ENCODE measurements around the gene PRICKLE2.

The PRICKLE2 gene

GRCh38 chr3:64104006-64104405, 121.3 kb downstream of the PRICKLE2 start:
- Histone ChIP-seq H3K23ac (ENCODE audit: low read length) (no peak overlapping the region), H4K91ac (ENCODE audit: low read depth, low read length) (no peak overlapping the region), H3K4me3 (ENCODE audit: low read depth, low read length) (no peak overlapping the region), H3K4ac (ENCODE audit: low read depth, low read length) (no peak overlapping the region), H3K9me3 (ENCODE audit: insufficient read depth, low read depth, low read length) (no peaks in the 10 kb centered on the region), H4K8ac (ENCODE audit: low read depth, low read length) (no peak overlapping the region), H3K18ac (ENCODE audit: low read length) (no peak overlapping the region), H3K4me1 (ENCODE audit: control insufficient read depth in 1 of 2, insufficient read depth in 2 of 2, low read length in 2 of 2) (peaks cover 13 to 34% of the 10 kb centered on the region in 2 experiments), H4K12ac (ENCODE audit: low read depth, low read length) (no peak overlapping the region), H3K27me3 (ENCODE audit: insufficient read depth, low read length) (no peaks in the 10 kb centered on the region), H3K9ac (ENCODE audit: low read length) (no peak overlapping the region), H3K79me2 (ENCODE audit: control insufficient read depth, insufficient read depth, low read length, poor library complexity) (no peaks in the 10 kb centered on the region), H3K79me1 (ENCODE audit: low read length) (peaks cover 15% of the 10 kb centered on the region), H2AK5ac (ENCODE audit: low read length) (no peak overlapping the region), H2BK5ac (ENCODE audit: low read depth, low read length, poor library complexity) (no peak overlapping the region), H2AFZ (ENCODE audit: insufficient read depth, low read length, poor library complexity) (no peak overlapping the region), H3K14ac (ENCODE audit: low read length) (no peak overlapping the region), H2BK12ac (ENCODE audit: low read length) (no peak overlapping the region), H2BK120ac (ENCODE audit: insufficient read depth, low read length, poor library complexity) (no peak overlapping the region), H3K36me3 (ENCODE audit: control insufficient read depth in 1 of 2, insufficient read depth in 2 of 2, low read length in 2 of 2) (peaks cover 12 to 17% of the 10 kb centered on the region in 2 experiments), H3K27ac (ENCODE audit: low read depth, low read length) (peak overlapping the region; percentile 3), H3K4me2 (ENCODE audit: low read length) (no peak overlapping the region)
- DNase-seq, result no peak
- no CpG with 5 or more reads among the region's 3 CpGs for WGBS (ENCODE audit: extremely low coverage, insufficient coverage, insufficient read length)

- no peaks in the 10 kb centered on the region for H3K9me3 ChIP-seq (ENCODE audit: insufficient read depth, low read depth, low read length)
- no peak overlapping the region for H4K91ac ChIP-seq (ENCODE audit: low read depth, low read length)
- no peak overlapping the region for H3K9ac ChIP-seq (ENCODE audit: low read length)
- no peak overlapping the region for H2BK12ac ChIP-seq (ENCODE audit: low read length)
- no CpG with 5 or more reads among the region's 2 CpGs for WGBS (ENCODE audit: extremely low coverage, insufficient coverage, insufficient read length)
- no peak overlapping the region for H3K27ac ChIP-seq (ENCODE audit: low read depth, low read length)
- no peaks in the 10 kb centered on the region for H3K79me2 ChIP-seq (ENCODE audit: control insufficient read depth, insufficient read depth, low read length, poor library complexity)
- H2AK5ac ChIP-seq (ENCODE audit: low read length), result no peak overlapping the region
- H3K36me3 ChIP-seq (ENCODE audit: control insufficient read depth in 1 of 2, insufficient read depth in 2 of 2, low read length in 2 of 2), result peaks cover 13 to 20% of the 10 kb centered on the region in 2 experiments
- no peaks in the 10 kb centered on the region for H3K27me3 ChIP-seq (ENCODE audit: insufficient read depth, low read length)
- H3K4me2 ChIP-seq (ENCODE audit: low read length), result no peak overlapping the region
- H3K14ac ChIP-seq (ENCODE audit: low read length), result no peak overlapping the region
- H3K4me3 ChIP-seq (ENCODE audit: low read depth, low read length), result no peak overlapping the region
- H4K8ac ChIP-seq (ENCODE audit: low read depth, low read length), result no peak overlapping the region
- DNase-seq, result no peak
- no peak overlapping the region for H4K12ac ChIP-seq (ENCODE audit: low read depth, low read length)
- H2BK120ac ChIP-seq (ENCODE audit: insufficient read depth, low read length, poor library complexity), result no peak overlapping the region
- peaks cover 9 to 29% of the 10 kb centered on the region in 2 experiments for H3K4me1 ChIP-seq (ENCODE audit: control insufficient read depth in 1 of 2, insufficient read depth in 2 of 2, low read length in 2 of 2)
- peaks cover 13% of the 10 kb centered on the region for H3K79me1 ChIP-seq (ENCODE audit: low read length)
- no peak overlapping the region for H3K23ac ChIP-seq (ENCODE audit: low read length)
- H2AFZ ChIP-seq (ENCODE audit: insufficient read depth, low read length, poor library complexity), result no peak overlapping the region
- H3K18ac ChIP-seq (ENCODE audit: low read length), result no peak overlapping the region
- H3K4ac ChIP-seq (ENCODE audit: low read depth, low read length), result no peak overlapping the region
- no peak overlapping the region for H2BK5ac ChIP-seq (ENCODE audit: low read depth, low read length, poor library complexity)
Observed at GRCh38 chr3:64103131-64103530, 122.1 kb downstream of the PRICKLE2 start.

- Histone ChIP-seq H2BK5ac (ENCODE audit: low read depth, low read length, poor library complexity) (no peak overlapping the region), H4K91ac (ENCODE audit: low read depth, low read length) (no peak overlapping the region)
Observed at GRCh38 chr3:64102147-64102546, 123.1 kb downstream of the PRICKLE2 start.

GRCh38 chr3:64099316-64099715, 126.0 kb downstream of the PRICKLE2 start:
- no peaks in the 10 kb centered on the region for H3K9me3 ChIP-seq (ENCODE audit: insufficient read depth, low read depth, low read length)
- peaks cover 10 to 35% of the 10 kb centered on the region in 2 experiments for H3K36me3 ChIP-seq (ENCODE audit: control insufficient read depth in 1 of 2, insufficient read depth in 2 of 2, low read length in 2 of 2)
- H2AK5ac ChIP-seq (ENCODE audit: low read length), result no peak overlapping the region
- no peak overlapping the region for H2AFZ ChIP-seq (ENCODE audit: insufficient read depth, low read length, poor library complexity)
- H4K8ac ChIP-seq (ENCODE audit: low read depth, low read length), result no peak overlapping the region
- no peak overlapping the region for H2BK120ac ChIP-seq (ENCODE audit: insufficient read depth, low read length, poor library complexity)
- H3K4me1 ChIP-seq (ENCODE audit: control insufficient read depth in 1 of 2, insufficient read depth in 2 of 2, low read length in 2 of 2), result peaks cover 0 to 2% of the 10 kb centered on the region in 2 experiments
- H3K27ac ChIP-seq (ENCODE audit: low read depth, low read length), result no peak overlapping the region
- no peaks in the 10 kb centered on the region for H3K79me1 ChIP-seq (ENCODE audit: low read length)
- no peak overlapping the region for H3K9ac ChIP-seq (ENCODE audit: low read length)
- H4K91ac ChIP-seq (ENCODE audit: low read depth, low read length), result no peak overlapping the region
- H3K4me3 ChIP-seq (ENCODE audit: low read depth, low read length), result no peak overlapping the region
- H3K14ac ChIP-seq (ENCODE audit: low read length), result no peak overlapping the region
- no peak overlapping the region for H3K4me2 ChIP-seq (ENCODE audit: low read length)
- H3K79me2 ChIP-seq (ENCODE audit: control insufficient read depth, insufficient read depth, low read length, poor library complexity), result no peaks in the 10 kb centered on the region
- DNase-seq, result no peak
- H3K27me3 ChIP-seq (ENCODE audit: insufficient read depth, low read length), result no peaks in the 10 kb centered on the region
- no peak overlapping the region for H2BK5ac ChIP-seq (ENCODE audit: low read depth, low read length, poor library complexity)
- no peak overlapping the region for H3K4ac ChIP-seq (ENCODE audit: low read depth, low read length)
- H2BK12ac ChIP-seq (ENCODE audit: low read length), result no peak overlapping the region
- H3K18ac ChIP-seq (ENCODE audit: low read length), result no peak overlapping the region
- no CpG with 5 or more reads among the region's 26 CpGs for WGBS (ENCODE audit: extremely low coverage, insufficient coverage, insufficient read length)
- H4K12ac ChIP-seq (ENCODE audit: low read depth, low read length), result no peak overlapping the region
- no peak overlapping the region for H3K23ac ChIP-seq (ENCODE audit: low read length)

More at GRCh38 chr3:64102147-64102546, 123.1 kb downstream of the PRICKLE2 start:
- Histone ChIP-seq H3K9ac (ENCODE audit: low read length) (no peak overlapping the region), H3K4me1 (ENCODE audit: control insufficient read depth in 1 of 2, insufficient read depth in 2 of 2, low read length in 2 of 2) (peaks cover 8 to 25% of the 10 kb centered on the region in 2 experiments), H3K27me3 (ENCODE audit: insufficient read depth, low read length) (no peaks in the 10 kb centered on the region), H2BK120ac (ENCODE audit: insufficient read depth, low read length, poor library complexity) (no peak overlapping the region), H3K36me3 (ENCODE audit: control insufficient read depth in 1 of 2, insufficient read depth in 2 of 2, low read length in 2 of 2) (peaks cover 13 to 24% of the 10 kb centered on the region in 2 experiments), H2AK5ac (ENCODE audit: low read length) (no peak overlapping the region), H4K12ac (ENCODE audit: low read depth, low read length) (no peak overlapping the region), H3K4me2 (ENCODE audit: low read length) (no peak overlapping the region), H3K79me1 (ENCODE audit: low read length) (peaks cover 10% of the 10 kb centered on the region), H3K23ac (ENCODE audit: low read length) (no peak overlapping the region), H3K14ac (ENCODE audit: low read length) (no peak overlapping the region), H2AFZ (ENCODE audit: insufficient read depth, low read length, poor library complexity) (no peak overlapping the region), H2BK12ac (ENCODE audit: low read length) (no peak overlapping the region), H3K27ac (ENCODE audit: low read depth, low read length) (no peak overlapping the region), H3K9me3 (ENCODE audit: insufficient read depth, low read depth, low read length) (no peaks in the 10 kb centered on the region), H3K18ac (ENCODE audit: low read length) (no peak overlapping the region), H3K4me3 (ENCODE audit: low read depth, low read length) (no peak overlapping the region), H3K79me2 (ENCODE audit: control insufficient read depth, insufficient read depth, low read length, poor library complexity) (no peaks in the 10 kb centered on the region), H4K8ac (ENCODE audit: low read depth, low read length) (no peak overlapping the region), H3K4ac (ENCODE audit: low read depth, low read length) (no peak overlapping the region)
- WGBS (ENCODE audit: extremely low coverage, insufficient coverage, insufficient read length), result no CpG with 5 or more reads among the region's 2 CpGs
- DNase-seq, result no peak

All from trophoblast cell (in vitro differentiated cells and primary cell).